ENCODE results near the gene CREB5.

CREB5 gene

GRCh38 chr7:28646376-28647075 is 234.2 kb downstream of the CREB5 start:
- TF ChIP-seq CTCF (IDR thresholded peaks at IDR 0.05; ENCODE audit: low read depth, low read length), result no peak
- no peak for DNase-seq (ENCODE audit: extremely low read depth, low read depth)

- no peak for DNase-seq (ENCODE audit: extremely low read depth, low read depth)
- no peak for TF ChIP-seq CTCF (IDR thresholded peaks at IDR 0.05; ENCODE audit: low read depth, low read length)
These were observed 234.7 kb downstream of the CREB5 start for GRCh38 chr7:28647076-28647421.

GRCh38 chr7:28649189-28649588 is 236.9 kb downstream of the CREB5 start:
- no peak for TF ChIP-seq CTCF (IDR thresholded peaks at IDR 0.05; ENCODE audit: low read depth, low read length)
- no peak for DNase-seq (ENCODE audit: extremely low read depth, low read depth)

- TF ChIP-seq CTCF (IDR thresholded peaks at IDR 0.05; ENCODE audit: low read depth, low read length), result no peak
- no peak for DNase-seq (ENCODE audit: extremely low read depth, low read depth)
These were observed 237.5 kb downstream of the CREB5 start for GRCh38 chr7:28649811-28650210.

GRCh38 chr7:28654110-28654509 is 241.8 kb downstream of the CREB5 start:
- TF ChIP-seq CTCF (IDR thresholded peaks at IDR 0.05; ENCODE audit: low read depth, low read length), result no peak

GRCh38 chr7:28656529-28656928 is 244.2 kb downstream of the CREB5 start:
- TF ChIP-seq CTCF (IDR thresholded peaks at IDR 0.05; ENCODE audit: low read depth, low read length), result no peak
- DNase-seq (ENCODE audit: extremely low read depth, low read depth), result no peak

More at GRCh38 chr7:28654110-28654509, 241.8 kb downstream of the CREB5 start:
- DNase-seq (ENCODE audit: extremely low read depth, low read depth), result no peak

- TF ChIP-seq CTCF (IDR thresholded peaks at IDR 0.05; ENCODE audit: low read depth, low read length), result no peak
- no peak for DNase-seq (ENCODE audit: extremely low read depth, low read depth)
These were observed 246.1 kb downstream of the CREB5 start for GRCh38 chr7:28658381-28658780.

Measured in AG09319 (cell line).